Adrenal gland (tissue), 5 donors: Measurements from ENCODE around the gene GLCCI1.

Experiments
- CTCF ChIP-seq, 6 experiments: fragments of 450-650 bp in 4 of 6; fragments of 200-600 bp in 2 of 6; sonication (generic) in 1 of 6; IDR thresholded peaks; 1 replicate in 5 of 6; 2 replicates in 1 of 6; pipeline versions ENCODE4 v1.5.1 to v1.8.0; 2016 to 2021; ENCODE audit warnings: antibody characterized with exemption in 6 of 6, mild to moderate bottlenecking in 2 of 6, moderate library complexity in 1 of 6
- POLR2A ChIP-seq, 2 donors: fragments of 450-650 bp; IDR thresholded peaks; one replicate each; pipeline ENCODE4 v1.6.1; 2017; ENCODE audit warnings: antibody characterized with exemption in 2 of 2, mild to moderate bottlenecking in 2 of 2, moderate library complexity in 1 of 2
- donor health status: DM: no; HTN: no; CAD: no.

GRCh38 chr7:7957513-7957912 is 11.1 kb upstream of the GLCCI1 start:
- TF ChIP-seq CTCF (IDR thresholded peaks at IDR 0.05) (no peak), POLR2A (IDR thresholded peaks at IDR 0.05) (no peak)
